GM23338 (cell line): ENCODE results near the gene ACCS. TPM values are rescaled to one million over a fixed set of nuclear protein-coding genes. Genes with fewer than 3 reads are reported as not detected.

Experiments
- ATAC-seq: fragments of 200-7000 bp; cut with Tn5 transposase; 3 replicates; pipeline ENCODE4 v1.9.1; 2020
- DNase-seq: peaks from one replicate; pipeline ENCODE4 v3.0.0-alpha.2; 2015; ENCODE audit warnings: low spot score
- H2AFZ ChIP-seq: fragments of 200-600 bp; sonication (generic); 2 replicates; pipeline ENCODE4 v1.8.0; 2016; ENCODE audit warnings: antibody characterized with exemption, mild to moderate bottlenecking, moderate library complexity
- H3F3A ChIP-seq: fragments of 200-600 bp; sonication (generic); replicated peaks from 2 replicates; pipeline ENCODE4 v1.8.0; 2017; ENCODE audit warnings: antibody characterized with exemption, mixed run types, low read depth
- H3K27ac ChIP-seq: fragments of 200-600 bp; sonication (generic); 2 replicates; pipeline ENCODE4 v1.6.1; 2016; ENCODE audit warnings: low read depth
- H3K27me3 ChIP-seq: fragments of 200-600 bp; sonication (generic); 2 replicates; pipeline ENCODE4 v1.8.0; 2016; ENCODE audit warnings: mild to moderate bottlenecking, mixed run types, moderate library complexity; ENCODE audit not compliant: insufficient read depth
- H3K36me3 ChIP-seq: fragments of 200-600 bp; sonication (generic); 2 replicates; pipeline ENCODE4 v1.8.0; 2016; ENCODE audit warnings: mild to moderate bottlenecking; ENCODE audit not compliant: insufficient read depth
- H3K4me1 ChIP-seq: fragments of 200-600 bp; sonication (generic); 2 replicates; pipeline ENCODE4 v1.8.0; 2016; ENCODE audit warnings: mild to moderate bottlenecking, moderate library complexity; ENCODE audit not compliant: insufficient read depth
- H3K4me2 ChIP-seq: fragments of 200-600 bp; sonication (generic); 2 replicates; pipeline ENCODE4 v1.7.1; 2017; ENCODE audit warnings: mixed run types
- H3K4me3 ChIP-seq: fragments of 200-600 bp; sonication (generic); 2 replicates; pipeline ENCODE4 v1.6.1; 2016; ENCODE audit warnings: mixed run types
- H3K79me2 ChIP-seq: fragments of 200-600 bp; sonication (generic); replicated peaks from 2 replicates; pipeline ENCODE4 v1.8.0; 2017; ENCODE audit warnings: mild to moderate bottlenecking; ENCODE audit not compliant: insufficient read depth
- H3K9me2 ChIP-seq: fragments of 200-600 bp; sonication (generic); 2 replicates; pipeline ENCODE4 v1.8.0; 2017; ENCODE audit not compliant: insufficient read depth
- H4K20me1 ChIP-seq: fragments of 200-600 bp; sonication (generic); replicated peaks from 2 replicates; pipeline ENCODE4 v1.8.0; 2017; ENCODE audit warnings: mild to moderate bottlenecking; ENCODE audit not compliant: insufficient read depth
- H3K27ac Mint-ChIP-seq: 2 replicates; pipeline ENCODE4 v1.8.0; 2020; ENCODE audit warnings: inconsistent platforms, mild to moderate bottlenecking, moderate library complexity, mixed read lengths
- H3K27me3 Mint-ChIP-seq: 3 replicates; pipeline ENCODE4 v1.8.0; 2022; ENCODE audit warnings: low read depth, mild to moderate bottlenecking, moderate library complexity, mixed read lengths, inconsistent platforms; ENCODE audit not compliant: insufficient read depth, poor library complexity
- H3K36me3 Mint-ChIP-seq: 3 replicates; pipeline ENCODE4 v1.8.0; 2021; ENCODE audit warnings: low read depth, mild to moderate bottlenecking, inconsistent platforms, moderate library complexity, mixed read lengths
- H3K4me1 Mint-ChIP-seq: 3 replicates; pipeline ENCODE4 v1.8.0; 2020; ENCODE audit warnings: mild to moderate bottlenecking, inconsistent platforms, mixed read lengths
- H3K4me3 Mint-ChIP-seq: 3 replicates; pipeline ENCODE4 v1.8.0; 2021; ENCODE audit warnings: moderate library complexity, mild to moderate bottlenecking, inconsistent platforms, mixed read lengths
- H3K9me3 Mint-ChIP-seq: 3 replicates; pipeline ENCODE4 v1.8.0; 2020; ENCODE audit warnings: moderate library complexity, mild to moderate bottlenecking, inconsistent platforms, mixed read lengths
- CREB1 ChIP-seq: fragments of 250-450 bp; sonication (Bioruptor Pico); IDR thresholded peaks from 2 replicates; pipeline ENCODE4 v1.5.0; 2020; ENCODE audit warnings: low read depth, mild to moderate bottlenecking, moderate library complexity
- ETS1 ChIP-seq: IDR thresholded peaks from 2 replicates; pipeline ENCODE4 v1.6.1; 2016; ENCODE audit warnings: antibody characterized with exemption
- EZH2 ChIP-seq: fragments of 200-600 bp; sonication (generic); IDR thresholded peaks from one replicate; pipeline ENCODE4 v1.8.0; 2017; ENCODE audit warnings: antibody characterized with exemption, mild to moderate bottlenecking, low read depth; ENCODE audit not compliant: unreplicated experiment
- JUNB ChIP-seq: IDR thresholded peaks from one replicate; pipeline ENCODE4 v1.6.1; 2016; ENCODE audit warnings: antibody characterized with exemption; ENCODE audit not compliant: unreplicated experiment
- NANOG ChIP-seq: IDR thresholded peaks from 2 replicates; pipeline ENCODE4 v1.6.1; 2016; ENCODE audit warnings: antibody characterized with exemption, borderline replicate concordance
- POLR2AphosphoS5 ChIP-seq: IDR thresholded peaks from 2 replicates; pipeline ENCODE4 v1.6.1; 2016; ENCODE audit warnings: antibody characterized with exemption, low read depth
- REST ChIP-seq: IDR thresholded peaks from one replicate; pipeline ENCODE4 v1.6.1; 2018; ENCODE audit warnings: antibody characterized with exemption; ENCODE audit not compliant: unreplicated experiment
- STAT1 ChIP-seq: IDR thresholded peaks from one replicate; pipeline ENCODE4 v1.6.1; 2016; ENCODE audit warnings: antibody characterized with exemption; ENCODE audit not compliant: unreplicated experiment
- ZNF331 ChIP-seq: fragments of 250-450 bp; sonication (Bioruptor Pico); IDR thresholded peaks from 2 replicates; pipeline ENCODE4 v1.5.0; 2020; ENCODE audit warnings: low read depth, mild to moderate bottlenecking, moderate library complexity
- ZNF462 ChIP-seq: fragments of 250-450 bp; sonication (Bioruptor Pico); IDR thresholded peaks from 2 replicates; pipeline ENCODE4 v1.5.0; 2020; ENCODE audit warnings: mild to moderate bottlenecking, moderate library complexity
- polyA plus RNA-seq: library from polyadenylated mRNA; unstranded; fragments of >200 nt; fragmentation: Nextera tagmentation; extraction: Ambion mirVana; gene quantifications from 2 replicates; pipeline ENCODE4 v1.2.1, GENCODE V29; 2016
- total RNA-seq: library from RNA; depleted of rRNA; stranded (reverse); fragments of >200 nt; shearing (Covaris generic); gene quantifications from 2 replicates; pipeline ENCODE4 v1.2.3, GENCODE V29; 2014
- TF ChIP-seq, protein P1 (sequence below), 2 experiments: fragments of 200-600 bp in 1 of 2; sonication (generic) in 1 of 2; conservative IDR thresholded peaks; 2 replicates each; pipeline versions ENCODE4 v1.5.1 to v1.6.1; 2016 to 2017; ENCODE audit warnings: antibody characterized with exemption in 2 of 2, low read depth in 2 of 2, mild to moderate bottlenecking in 2 of 2, moderate library complexity in 1 of 2

The ACCS gene
- total and polyA plus RNA-seq, 2 experiments from 2014 or later: 3.6 to 6.6 TPM

GRCh38 chr11:44068180-44068579, 2.1 kb downstream of the ACCS start:
- no peaks in the 10 kb centered on the region for H3K9me3 Mint-ChIP-seq
- H3K27me3 Mint-ChIP-seq: peaks cover 22% of the 10 kb centered on the region
- H3K36me3 Mint-ChIP-seq: peaks cover 9% of the 10 kb centered on the region
- peaks cover 27% of the 10 kb centered on the region for H3K4me1 Mint-ChIP-seq
- H3K4me3 ChIP-seq: no peak overlapping the region
- TF ChIP-seq STAT1 (no peak), CREB1 (no peak), ZNF462 (CRISPR knock-in tag) (no peak), NANOG (no peak), JUNB (no peak), EZH2 (no peak), ETS1 (no peak), ZNF331 (no peak), POLR2AphosphoS5 (no peak), REST (no peak)
- TF ChIP-seq, protein P1, sequence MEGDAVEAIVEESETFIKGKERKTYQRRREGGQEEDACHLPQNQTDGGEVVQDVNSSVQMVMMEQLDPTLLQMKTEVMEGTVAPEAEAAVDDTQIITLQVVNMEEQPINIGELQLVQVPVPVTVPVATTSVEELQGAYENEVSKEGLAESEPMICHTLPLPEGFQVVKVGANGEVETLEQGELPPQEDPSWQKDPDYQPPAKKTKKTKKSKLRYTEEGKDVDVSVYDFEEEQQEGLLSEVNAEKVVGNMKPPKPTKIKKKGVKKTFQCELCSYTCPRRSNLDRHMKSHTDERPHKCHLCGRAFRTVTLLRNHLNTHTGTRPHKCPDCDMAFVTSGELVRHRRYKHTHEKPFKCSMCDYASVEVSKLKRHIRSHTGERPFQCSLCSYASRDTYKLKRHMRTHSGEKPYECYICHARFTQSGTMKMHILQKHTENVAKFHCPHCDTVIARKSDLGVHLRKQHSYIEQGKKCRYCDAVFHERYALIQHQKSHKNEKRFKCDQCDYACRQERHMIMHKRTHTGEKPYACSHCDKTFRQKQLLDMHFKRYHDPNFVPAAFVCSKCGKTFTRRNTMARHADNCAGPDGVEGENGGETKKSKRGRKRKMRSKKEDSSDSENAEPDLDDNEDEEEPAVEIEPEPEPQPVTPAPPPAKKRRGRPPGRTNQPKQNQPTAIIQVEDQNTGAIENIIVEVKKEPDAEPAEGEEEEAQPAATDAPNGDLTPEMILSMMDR (conservative IDR thresholded peaks at IDR 0.05; ENCODE audit: low read depth in 2 of 2): no peak
- peaks cover 16% of the 10 kb centered on the region for H3K4me1 ChIP-seq
- H3K4me2 ChIP-seq: no peak overlapping the region
- no peak overlapping the region for H2AFZ ChIP-seq
- H3K9me2 ChIP-seq: peaks cover 4% of the 10 kb centered on the region; the same call in 1 of the 2 replicates
- H4K20me1 ChIP-seq: no peaks in the 10 kb centered on the region
- no peaks in the 10 kb centered on the region for H3K36me3 ChIP-seq
- no peak overlapping the region for H3K4me3 Mint-ChIP-seq
- H3F3A ChIP-seq: peaks cover 8% of the 10 kb centered on the region; the same call in 1 of the 2 replicates
- H3K27me3 ChIP-seq: peaks cover 8% of the 10 kb centered on the region; the same call in 1 of the 2 replicates
- DNase-seq: no peak
- no peak for ATAC-seq
- no peak overlapping the region for H3K27ac Mint-ChIP-seq
- no peaks in the 10 kb centered on the region for H3K79me2 ChIP-seq
- H3K27ac ChIP-seq: no peak overlapping the region
